GM21723 (cell line): ENCODE data around the gene CNTD1.

Source experiments
- ATAC-seq: cut with Tn5 transposase; IDR thresholded peaks from one replicate; pipeline ENCODE4 v1.9.1; 2021; ENCODE audit warnings: mild to moderate bottlenecking, moderate library complexity; ENCODE audit not compliant: unreplicated experiment

CNTD1 gene

GRCh38 chr17:42779304-42779935 lies 19.2 kb upstream of the CNTD1 start:
- ATAC-seq: no peak

- no peak for ATAC-seq
These were observed 18.5 kb upstream of the CNTD1 start, which contains the start of gene WNK4 for GRCh38 chr17:42779936-42780850. WNK4 (plus strand) TSS chr17:42780610; CDS start chr17:42780699, 89 bp downstream.

- ATAC-seq: no peak
These were observed 17.6 kb upstream of the CNTD1 start for GRCh38 chr17:42780851-42781638.

- no peak for ATAC-seq
These were observed 17.0 kb upstream of the CNTD1 start for GRCh38 chr17:42781639-42782165.

GRCh38 chr17:42782166-42783061 lies 16.2 kb upstream of the CNTD1 start:
- ATAC-seq: no peak

DNA sequence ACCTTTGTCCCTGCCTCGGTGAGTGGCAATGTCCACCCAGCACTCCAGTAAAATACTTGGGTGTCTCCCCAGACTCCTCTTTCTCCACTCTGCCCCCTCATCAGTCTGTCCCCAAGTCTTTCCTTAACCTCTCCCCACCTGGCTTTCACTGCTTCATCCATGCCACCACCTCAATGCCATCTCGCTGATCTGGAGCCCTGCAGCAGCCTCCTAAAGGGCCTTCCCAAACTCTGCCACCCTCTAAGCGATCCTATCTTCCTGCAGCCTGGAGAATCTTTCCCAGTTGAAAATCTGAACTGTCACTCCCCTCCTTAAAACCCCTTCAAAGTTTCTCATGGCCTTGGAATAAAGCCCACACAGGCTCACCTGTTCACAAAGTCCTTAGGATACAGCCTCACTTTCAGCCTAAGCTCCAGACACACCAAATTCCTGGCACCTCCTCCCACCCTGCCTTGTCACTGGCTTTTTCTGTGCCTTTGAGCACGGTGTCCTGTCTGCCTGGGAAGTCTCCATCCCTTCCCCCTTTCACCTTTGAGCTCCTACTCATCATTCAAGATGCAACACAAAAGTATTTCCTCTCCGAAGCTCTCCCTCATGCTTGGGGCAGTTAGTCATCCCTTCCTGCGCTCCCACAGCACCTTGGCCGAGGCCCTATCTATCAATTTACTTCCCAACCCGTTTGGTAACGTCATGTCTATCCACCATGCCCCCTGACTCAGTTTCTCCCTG lies 15.4 kb upstream of the CNTD1 start:
- no peak for ATAC-seq

- ATAC-seq: no peak
These were observed 14.9 kb upstream of the CNTD1 start for GRCh38 chr17:42783791-42784138.

- ATAC-seq: no peak
These were observed 14.3 kb upstream of the CNTD1 start for GRCh38 chr17:42784409-42784808.

DNA sequence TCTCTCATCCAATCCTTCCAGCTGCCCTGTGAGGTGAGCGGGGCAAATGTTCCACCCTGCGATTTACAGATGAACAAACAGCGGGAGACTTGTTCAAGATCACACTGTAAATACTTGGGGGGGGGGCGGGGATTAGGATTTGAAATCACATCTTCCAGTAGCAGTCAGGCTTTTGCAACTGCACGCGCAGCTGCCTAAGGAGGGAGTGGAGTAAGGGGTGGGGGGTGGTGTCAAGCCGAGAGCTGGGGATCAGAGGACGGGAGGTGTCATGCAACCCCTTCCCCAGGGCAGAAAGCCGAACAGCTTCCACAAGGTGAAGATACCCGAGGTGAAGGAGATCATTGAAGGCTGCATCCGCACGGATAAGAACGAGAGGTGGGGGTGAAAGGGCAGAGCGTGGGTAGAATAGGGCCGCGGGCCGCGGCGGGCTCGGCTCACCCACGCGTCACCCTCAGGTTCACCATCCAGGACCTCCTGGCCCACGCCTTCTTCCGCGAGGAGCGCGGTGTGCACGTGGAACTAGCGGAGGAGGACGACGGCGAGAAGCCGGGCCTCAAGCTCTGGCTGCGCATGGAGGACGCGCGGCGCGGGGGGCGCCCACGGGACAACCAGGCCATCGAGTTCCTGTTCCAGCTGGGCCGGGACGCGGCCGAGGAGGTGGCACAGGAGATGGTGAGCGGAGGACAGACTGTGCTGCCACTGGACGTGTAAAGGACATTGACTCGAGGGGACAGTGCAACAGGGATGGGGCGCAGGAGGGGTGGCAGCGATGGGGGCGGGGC lies 13.7 kb upstream of the CNTD1 start:
- ATAC-seq: no peak

DNA sequence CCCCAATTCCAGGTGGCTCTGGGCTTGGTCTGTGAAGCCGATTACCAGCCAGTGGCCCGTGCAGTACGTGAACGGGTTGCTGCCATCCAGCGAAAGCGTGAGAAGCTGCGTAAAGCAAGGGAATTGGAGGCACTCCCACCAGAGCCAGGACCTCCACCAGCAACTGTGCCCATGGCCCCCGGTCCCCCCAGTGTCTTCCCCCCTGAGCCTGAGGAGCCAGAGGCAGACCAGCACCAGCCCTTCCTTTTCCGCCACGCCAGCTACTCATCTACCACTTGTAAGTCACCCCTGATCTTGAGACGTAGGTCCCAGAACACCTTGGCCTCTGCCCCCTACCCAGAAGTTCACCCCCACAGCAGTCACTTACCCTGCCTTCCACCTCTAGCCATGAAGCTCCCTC lies 11.4 kb upstream of the CNTD1 start:
- no peak for ATAC-seq

GRCh38 chr17:42791948-42792347 lies 6.7 kb upstream of the CNTD1 start:
- no peak for ATAC-seq

DNA sequence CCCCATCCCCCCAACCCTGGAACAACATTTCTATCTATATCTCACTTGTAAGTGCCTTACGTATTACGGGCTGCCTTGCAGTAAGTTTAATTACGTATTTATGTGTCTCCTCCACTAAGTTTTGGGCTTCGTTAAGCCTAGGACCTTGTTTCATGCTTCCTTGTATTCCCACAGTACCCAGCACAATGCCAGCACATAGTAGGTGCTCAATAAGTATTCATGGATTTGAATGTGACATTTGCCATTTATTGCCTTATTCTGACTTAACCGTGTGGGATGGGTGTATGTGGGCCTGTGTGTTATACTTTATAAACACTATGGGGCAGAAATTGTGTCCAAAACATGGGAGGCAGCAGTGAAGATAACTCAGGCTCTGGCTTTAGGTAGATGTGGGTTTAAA lies 6.1 kb upstream of the CNTD1 start:
- no peak for ATAC-seq

DNA sequence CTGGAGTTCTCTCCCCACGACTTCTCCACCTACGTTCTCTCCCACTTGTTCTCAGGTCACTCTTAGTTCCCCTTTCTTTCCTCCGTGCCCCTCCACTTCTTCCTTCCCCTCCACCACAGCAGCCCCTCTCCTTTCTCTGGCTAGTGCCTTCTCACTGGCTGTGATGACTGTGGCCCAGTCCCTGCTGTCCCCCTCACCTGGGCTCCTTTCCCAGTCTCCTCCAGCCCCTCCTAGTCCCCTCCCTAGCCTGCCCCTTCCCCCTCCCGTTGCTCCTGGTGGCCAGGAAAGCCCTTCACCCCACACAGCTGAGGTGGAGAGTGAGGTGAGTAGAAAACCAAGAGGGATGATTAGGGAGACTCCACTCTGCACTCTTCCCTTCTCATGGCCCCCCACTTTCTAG lies 3.6 kb upstream of the CNTD1 start:
- no peak for ATAC-seq

GRCh38 chr17:42795465-42795864 lies 3.2 kb upstream of the CNTD1 start:
- ATAC-seq: no peak

DNA sequence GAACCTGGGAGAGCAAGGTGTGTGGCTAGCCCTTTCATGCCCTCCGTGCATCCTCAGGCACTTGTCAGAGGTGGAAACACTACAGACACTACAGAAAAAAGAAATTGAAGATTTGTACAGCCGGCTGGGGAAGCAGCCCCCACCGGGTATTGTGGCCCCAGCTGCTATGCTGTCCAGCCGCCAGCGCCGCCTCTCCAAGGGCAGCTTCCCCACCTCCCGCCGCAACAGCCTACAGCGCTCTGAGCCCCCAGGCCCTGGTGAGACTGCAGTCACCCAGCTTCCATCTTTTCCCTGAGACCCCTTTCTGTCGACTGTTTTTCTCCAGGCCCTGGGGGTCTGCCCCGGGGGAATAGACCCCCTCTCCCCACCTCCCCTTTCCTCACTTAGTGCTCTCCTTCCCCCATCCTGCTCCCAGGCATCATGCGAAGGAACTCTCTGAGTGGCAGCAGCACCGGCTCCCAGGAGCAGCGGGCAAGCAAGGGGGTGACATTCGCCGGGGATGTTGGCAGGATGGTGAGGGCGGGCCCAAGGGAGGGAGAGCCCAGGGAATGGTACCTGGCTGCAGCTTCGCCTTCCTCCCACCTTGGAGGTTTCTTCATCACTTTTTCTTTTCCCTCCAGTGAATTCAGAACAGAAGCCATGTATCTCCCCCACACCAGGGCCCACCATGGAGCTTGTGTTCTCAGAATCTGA lies 2.4 kb upstream of the CNTD1 start:
- no peak for ATAC-seq

DNA sequence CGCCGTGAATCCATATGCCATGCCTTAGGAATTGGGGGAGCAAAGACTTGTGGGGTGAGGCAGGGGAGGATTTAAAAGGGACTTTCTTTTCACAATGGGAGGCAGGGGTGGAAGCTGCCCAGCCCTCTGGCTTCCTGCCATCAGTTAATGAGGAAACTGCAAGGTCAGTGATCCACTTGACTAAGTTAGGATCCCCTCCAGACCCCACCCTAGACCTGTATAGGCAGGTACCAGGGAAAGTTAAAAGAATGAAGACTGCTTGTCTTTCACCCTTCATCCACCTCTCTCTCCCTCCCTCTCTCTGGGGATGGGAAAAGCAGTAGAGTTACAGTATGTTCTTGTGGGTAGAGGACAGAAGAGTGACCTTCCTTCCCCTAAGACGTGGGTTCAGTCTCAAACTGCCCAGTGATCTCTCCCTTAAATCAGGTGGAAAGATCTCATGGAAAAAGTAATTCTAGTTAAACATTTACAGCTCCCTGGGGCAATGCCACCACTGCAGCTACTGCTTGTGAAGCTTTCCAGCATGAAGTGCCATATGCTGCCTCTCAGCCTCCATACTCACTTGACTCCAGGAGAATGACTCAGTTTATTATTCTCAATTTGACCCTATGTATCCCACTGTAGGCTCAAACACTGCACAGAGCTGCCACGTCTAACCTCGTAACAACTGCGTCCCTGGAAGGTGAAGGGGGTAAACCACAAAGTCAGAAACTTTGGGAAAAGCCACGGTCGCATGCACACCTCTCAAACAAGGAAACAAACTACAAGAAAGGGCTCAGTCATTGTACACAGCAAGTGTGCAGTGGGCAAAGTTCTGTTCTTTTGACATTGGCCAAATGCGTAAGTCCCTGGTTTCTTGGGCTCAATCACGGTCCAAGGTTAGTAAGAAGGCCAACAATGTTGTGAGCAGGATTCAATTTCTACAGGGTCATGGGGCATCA lies 1.3 kb upstream of the CNTD1 start:
- ATAC-seq: no peak

- ATAC-seq: no peak
These were observed 664 bp upstream of the CNTD1 start for GRCh38 chr17:42798011-42798382.
